ENCODE results near the gene NAV1.
"Not testable (repeated sequence)": the region's sequence is repeated elsewhere in the genome, so short reads cannot be mapped to it uniquely, and the experiment has no call there.

Gene NAV1

GRCh38 chr1:201503397-201504176 is 35.3 kb upstream of the NAV1 start:
- no peak for DNase-seq

- no peak for DNase-seq
Observed at GRCh38 chr1:201504179-201504631, 34.7 kb upstream of the NAV1 start.

DNA sequence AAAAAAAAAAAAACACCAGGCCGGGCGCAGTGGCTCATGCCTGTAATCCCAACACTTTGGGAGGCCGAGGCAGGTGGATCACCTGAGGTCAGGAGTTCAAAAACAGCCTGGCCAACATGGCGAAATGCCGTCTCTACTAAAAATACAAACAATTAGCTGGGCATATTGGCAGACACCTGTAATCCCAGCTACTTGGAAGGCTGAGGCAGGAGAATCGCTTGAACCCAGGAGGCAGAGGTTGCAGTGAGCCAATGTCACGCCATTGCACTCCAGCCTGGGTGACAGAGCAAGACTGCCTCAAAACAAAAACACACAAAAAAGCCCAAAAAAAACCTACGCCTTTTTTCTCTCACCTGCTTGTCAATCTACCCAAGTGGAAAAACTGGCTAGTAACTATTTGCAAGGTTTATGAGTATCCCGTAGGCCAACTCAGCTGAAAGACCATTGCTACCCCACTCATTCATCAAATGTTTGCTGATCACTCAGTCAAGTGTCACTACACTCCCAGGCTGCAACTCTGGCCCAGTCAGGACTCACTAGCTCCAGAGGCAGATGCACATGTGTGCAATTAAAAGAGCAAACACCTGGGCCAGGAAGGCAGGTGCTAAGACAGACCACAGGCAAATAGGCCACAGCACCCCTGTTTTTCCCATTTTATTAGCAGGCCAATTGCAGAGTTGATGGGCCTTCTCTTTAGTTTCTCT is 34.0 kb upstream of the NAV1 start:
- DNase-seq, result no peak

- no peak for DNase-seq
Observed at GRCh38 chr1:201505503-201505890, 33.4 kb upstream of the NAV1 start.

DNA sequence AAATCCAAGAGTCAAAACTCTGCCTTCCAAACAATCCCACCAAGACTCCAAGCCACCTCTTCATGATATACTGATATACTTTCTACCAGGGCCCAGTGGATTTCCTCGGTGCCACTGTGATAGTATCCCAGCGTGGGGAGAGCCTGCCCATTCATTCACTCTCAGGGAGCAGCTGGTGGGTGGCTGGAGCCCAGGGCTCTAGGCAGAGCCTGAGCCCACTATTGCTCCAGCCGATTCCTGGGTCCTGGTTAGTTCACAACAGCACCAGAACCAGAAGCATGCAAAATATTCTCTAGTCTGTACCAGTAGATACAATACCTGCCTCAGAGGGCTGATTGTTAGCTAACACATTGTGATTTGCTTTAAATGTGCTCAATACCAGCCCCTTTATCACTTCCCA is 32.8 kb upstream of the NAV1 start:
- no peak for DNase-seq

- DNase-seq, result no peak
Observed at GRCh38 chr1:201506557-201507359, 32.2 kb upstream of the NAV1 start, which contains the start of gene CSRP1. CSRP1 (minus strand) TSS chr1:201507123; CDS start chr1:201496303, 10,820 bp downstream.

DNA sequence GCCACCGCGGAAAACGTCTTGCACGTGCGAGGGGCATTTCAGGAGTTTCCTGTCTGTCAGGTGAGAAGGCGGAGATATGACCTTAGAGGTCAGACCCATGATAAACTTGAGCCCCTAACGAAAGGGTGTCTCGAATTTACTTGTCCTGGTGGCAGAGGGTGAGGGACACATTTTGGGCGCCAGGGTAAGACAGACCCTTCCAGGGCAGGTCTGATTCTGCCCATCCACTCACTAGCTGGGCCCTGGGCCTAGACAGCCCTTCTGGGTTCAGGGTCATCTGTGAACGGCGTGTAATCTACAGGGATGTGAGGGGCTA is 31.6 kb upstream of the NAV1 start:
- no peak for DNase-seq

DNA sequence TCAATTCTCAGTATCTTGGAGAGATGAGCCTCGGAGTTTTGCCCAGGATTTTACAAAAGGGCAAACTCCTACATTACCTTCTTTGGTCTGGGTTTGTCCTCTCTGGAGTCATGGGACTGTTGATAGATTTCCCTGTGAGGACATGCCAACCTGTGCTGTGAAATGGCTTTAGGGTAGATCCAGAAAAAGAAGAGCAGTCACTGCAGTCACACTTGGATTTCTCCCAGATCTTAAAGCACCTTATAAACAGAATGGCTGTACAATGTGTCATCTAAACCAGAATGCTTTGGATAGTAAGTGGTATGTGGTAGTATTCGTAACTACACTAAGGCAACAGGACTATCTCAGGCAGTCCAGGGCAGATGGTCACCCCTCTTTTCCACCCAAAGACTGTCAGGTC is 30.1 kb upstream of the NAV1 start:
- DNase-seq, result no peak

GRCh38 chr1:201509601-201510374 is 29.1 kb upstream of the NAV1 start:
- no peak for DNase-seq

DNA sequence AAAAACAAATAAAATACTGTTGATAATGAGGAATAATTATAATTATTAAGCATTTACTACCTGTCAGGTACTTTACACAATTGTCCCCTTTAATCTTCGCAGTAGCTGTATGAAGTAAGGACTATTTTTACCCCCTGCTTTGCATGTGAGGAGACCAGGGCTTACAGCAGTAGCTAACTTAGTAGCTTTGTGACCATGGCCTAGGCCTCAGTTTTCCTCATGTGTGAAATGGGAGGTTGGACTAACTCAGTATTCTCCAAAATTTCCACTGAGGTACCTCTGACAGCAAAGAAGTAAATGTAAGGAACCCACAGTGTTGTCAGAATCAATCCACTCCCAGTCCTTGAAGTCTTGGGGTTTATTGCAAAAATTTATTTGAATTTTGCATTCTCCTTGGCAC is 28.2 kb upstream of the NAV1 start:
- DNase-seq, result no peak

DNA sequence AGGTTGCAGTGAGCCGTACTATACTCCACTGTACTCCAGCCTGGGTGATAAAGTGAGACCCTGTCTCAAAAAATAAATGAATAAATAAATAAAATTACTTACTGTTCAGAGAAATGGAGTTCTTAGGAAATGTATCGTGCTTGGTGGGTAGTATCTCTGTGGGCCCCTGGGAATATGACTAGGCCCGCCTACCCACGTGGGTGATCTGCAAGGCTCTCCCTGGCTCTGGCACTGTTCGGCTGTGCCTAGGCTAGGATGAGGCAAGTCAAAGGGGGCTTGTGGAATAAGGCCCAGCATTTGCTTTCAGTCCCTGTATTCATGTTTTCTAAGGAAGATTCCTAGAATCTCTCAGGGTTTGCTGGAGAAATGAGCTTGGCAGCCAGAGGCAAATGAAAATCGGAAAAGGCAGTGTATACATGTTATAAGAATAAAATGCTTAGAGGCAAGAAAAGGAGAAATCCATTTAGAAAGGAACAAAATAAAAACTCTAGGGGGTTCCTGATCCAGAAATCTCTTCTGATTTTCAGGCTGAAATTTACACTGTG is 27.5 kb upstream of the NAV1 start:
- no peak for DNase-seq

- no peak for DNase-seq
Observed at GRCh38 chr1:201511941-201512539, 26.9 kb upstream of the NAV1 start.

DNA sequence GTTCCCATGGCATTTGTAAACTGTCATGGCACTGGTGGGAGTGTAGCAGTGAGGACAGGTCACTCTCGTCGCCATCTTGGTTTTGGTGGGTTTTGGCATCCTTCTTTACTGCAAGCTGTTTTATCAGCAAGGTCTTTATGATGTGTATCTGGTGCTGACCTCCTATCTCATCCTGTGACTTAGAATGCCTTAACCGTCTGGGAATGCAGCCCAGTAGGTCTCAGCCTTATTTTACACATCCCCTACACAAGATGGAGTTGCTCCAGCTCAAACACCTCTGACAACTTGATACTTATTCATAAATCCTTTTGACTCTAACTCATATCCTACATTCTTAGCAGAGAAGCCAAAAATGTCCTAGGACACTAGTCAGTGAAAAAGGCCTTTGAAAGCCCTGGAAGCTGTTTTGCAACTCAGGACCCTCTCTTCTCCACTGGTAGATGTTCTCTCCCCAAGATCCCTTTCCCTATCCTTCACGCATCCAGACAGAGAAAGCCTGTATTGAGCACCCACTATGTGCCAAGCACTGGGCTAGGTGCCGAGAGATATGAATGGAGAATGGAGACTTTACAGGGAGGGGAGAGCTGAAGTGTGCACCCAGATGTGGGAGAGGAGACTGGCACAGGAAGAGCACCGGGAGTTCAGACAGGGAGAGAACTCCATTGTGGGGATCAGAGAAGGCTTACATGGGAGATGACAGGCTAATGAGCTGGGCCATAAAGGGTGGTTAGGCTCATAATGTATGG is 25.3 kb upstream of the NAV1 start:
- DNase-seq, result no peak

GRCh38 chr1:201514466-201514865 is 24.5 kb upstream of the NAV1 start:
- no peak for DNase-seq

GRCh38 chr1:201515062-201515750 is 23.7 kb upstream of the NAV1 start:
- no peak for DNase-seq

DNA sequence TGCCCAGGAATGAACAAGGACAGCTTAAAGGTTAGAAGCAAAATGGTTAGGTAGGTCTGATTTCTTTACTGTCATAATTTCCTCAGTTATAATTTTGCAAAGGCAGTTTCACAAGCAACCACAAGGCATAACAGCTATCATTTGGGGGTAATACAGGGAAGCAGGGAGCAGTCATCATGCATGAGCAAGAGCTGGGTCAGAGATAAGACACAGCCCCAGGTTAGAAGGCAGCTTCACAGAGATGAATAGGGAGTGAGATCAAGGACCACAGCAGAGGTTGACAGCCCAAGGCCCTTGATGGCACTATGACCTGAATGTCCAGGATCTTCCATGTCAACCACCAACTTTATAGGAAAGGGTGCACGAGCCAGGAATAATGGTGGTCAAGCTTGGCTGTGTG is 23.0 kb upstream of the NAV1 start:
- no peak for DNase-seq

DNA sequence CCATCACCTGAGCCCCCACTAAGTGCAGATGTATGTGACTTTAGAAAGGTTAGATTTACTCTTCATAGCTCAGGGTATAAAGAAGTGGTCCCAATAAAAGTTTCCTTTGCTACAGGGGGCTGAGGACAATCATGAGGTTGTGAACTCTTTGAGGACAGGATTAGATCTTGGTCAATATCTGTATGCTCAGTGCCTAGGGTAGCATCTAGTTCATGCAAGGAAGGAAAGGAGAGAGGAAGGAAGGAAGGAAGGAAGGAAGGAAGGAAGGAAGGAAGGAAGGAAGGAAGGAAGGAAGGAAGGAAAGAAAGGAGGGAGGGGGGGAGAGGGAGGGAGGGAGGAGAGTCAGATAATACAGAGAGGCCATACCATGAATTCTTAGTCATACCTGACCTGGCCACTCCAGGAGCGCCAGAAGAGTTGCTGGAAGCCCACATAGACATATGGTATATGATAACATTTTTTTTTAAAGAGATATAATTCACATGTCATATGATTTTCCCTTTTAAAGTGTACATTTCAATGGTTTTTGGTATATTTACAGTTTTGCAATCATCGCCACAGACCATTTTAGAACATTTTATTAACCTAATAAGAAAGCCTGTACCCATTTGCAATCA is 22.3 kb upstream of the NAV1 start:
- DNase-seq, result no peak

GRCh38 chr1:201517631-201518030 is 21.3 kb upstream of the NAV1 start:
- no peak for DNase-seq

DNA sequence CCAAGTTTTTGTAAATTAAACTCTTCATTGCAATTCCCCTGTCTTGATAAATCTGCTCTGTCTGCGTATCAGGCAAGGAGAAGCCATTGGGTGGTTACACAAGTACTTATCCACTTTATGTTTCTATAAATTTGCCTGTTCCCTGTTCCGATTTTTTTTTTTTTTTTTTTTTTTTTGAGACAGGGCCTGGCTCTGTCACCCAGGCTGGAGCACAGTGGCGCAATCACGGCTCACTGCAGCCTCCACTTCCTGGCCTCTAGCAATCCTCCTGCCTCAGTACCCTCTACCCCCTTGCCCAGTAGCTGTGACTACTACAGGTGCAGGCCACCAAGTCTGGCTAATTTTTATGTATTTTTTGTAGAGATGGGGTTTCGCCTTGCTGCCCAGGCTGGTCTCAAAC is 20.9 kb upstream of the NAV1 start:
- no peak for DNase-seq

DNA sequence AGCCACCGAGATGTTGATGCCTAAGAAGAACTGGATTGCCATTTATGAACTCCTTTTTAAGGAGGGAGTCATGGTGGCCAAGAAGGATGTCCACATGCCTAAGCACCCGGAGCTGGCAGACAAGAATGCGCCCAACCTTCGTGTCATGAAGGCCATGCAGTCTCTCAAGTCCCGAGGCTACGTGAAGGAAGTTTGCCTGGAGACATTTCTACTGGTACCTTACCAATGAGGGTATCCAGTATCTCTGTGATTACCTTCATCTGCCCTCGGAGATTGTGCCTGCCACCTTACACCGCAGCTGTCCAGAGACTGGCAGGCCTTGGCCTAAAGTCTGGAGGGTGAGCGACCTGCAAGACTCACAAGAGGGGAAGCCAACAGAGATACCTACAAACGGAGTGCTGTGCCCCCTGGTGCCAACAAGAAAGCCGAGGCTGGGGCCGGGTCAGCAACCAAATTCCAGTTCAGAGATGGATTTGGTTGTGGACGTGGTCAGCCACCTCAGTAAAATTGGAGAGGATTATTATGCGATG is 18.8 kb upstream of the NAV1 start:
- DNase-seq, result not testable (repeated sequence)
